OCI-LY7 (cell line): ENCODE results near the gene DPM3. TPM values are rescaled to one million over a fixed set of nuclear protein-coding genes. Genes with fewer than 3 reads are reported as not detected.

ENCODE experiments used
- BruUV-seq: library from RNA; stranded (reverse); fragments of 400-500 nt; replicated peaks from 2 replicates; lab custom pipeline; 2021; lab: Mats Ljungman, UMichigan
- CTCF ChIA-PET: fragments of 300-600 bp; sonication (Branson Sonifier 250); formaldehyde crosslinking; loops from one replicate; lab custom pipeline; 2022; ENCODE audit warnings: antibody characterized with exemption; ENCODE audit not compliant: unreplicated experiment; lab: Charles Lee
- POLR2A ChIA-PET: fragments of 300-600 bp; sonication (Branson Sonifier 250); formaldehyde crosslinking; loops from one replicate; lab custom pipeline; 2022; ENCODE audit warnings: antibody characterized with exemption; lab: Charles Lee
- DNase-seq: peaks from one replicate; pipeline ENCODE4 v3.0.0-alpha.2; 2015; ENCODE audit warnings: low spot score
- H2AFZ ChIP-seq: fragments of 200-600 bp; sonication (generic), shearing (Covaris generic); 2 replicates; pipeline ENCODE4 v1.6.1; 2014; ENCODE audit warnings: mild to moderate bottlenecking, antibody characterized with exemption, low read length, moderate library complexity
- H3K27ac ChIP-seq: fragments of 200-600 bp; sonication (generic); 2 replicates; pipeline ENCODE4 v1.5.1; 2014; ENCODE audit warnings: mixed run types, low read depth, mild to moderate bottlenecking, moderate library complexity, low read length, inconsistent platforms; ENCODE audit not compliant: poor library complexity, severe bottlenecking
- H3K36me3 ChIP-seq: fragments of 200-600 bp; sonication (generic); 2 replicates; pipeline ENCODE4 v1.6.1; 2014; ENCODE audit warnings: mild to moderate bottlenecking, antibody characterized with exemption, low read length, moderate library complexity, mixed read lengths; ENCODE audit not compliant: insufficient read depth
- H3K4me1 ChIP-seq: fragments of 200-600 bp; sonication (generic); 2 replicates; pipeline ENCODE4 v1.5.1; 2014; ENCODE audit warnings: mild to moderate bottlenecking, low read length; ENCODE audit not compliant: insufficient read depth, poor library complexity, severe bottlenecking
- H3K4me2 ChIP-seq: fragments of 200-600 bp; sonication (generic); 2 replicates; pipeline ENCODE4 v1.6.1; 2014; ENCODE audit warnings: mild to moderate bottlenecking, low read length
- H3K4me3 ChIP-seq: fragments of 200-600 bp; sonication (generic); 2 replicates; pipeline ENCODE4 v1.5.1; 2014; ENCODE audit warnings: mild to moderate bottlenecking, low read depth, low read length; ENCODE audit not compliant: poor library complexity, severe bottlenecking
- H3K79me2 ChIP-seq: fragments of 200-600 bp; sonication (generic); 2 replicates; pipeline ENCODE4 v1.6.1; 2016; ENCODE audit warnings: low read depth, mild to moderate bottlenecking, low read length, moderate library complexity, mixed read lengths; ENCODE audit not compliant: insufficient read depth
- H3K9me2 ChIP-seq: fragments of 200-600 bp; sonication (generic); 2 replicates; pipeline ENCODE4 v1.6.1; 2016; ENCODE audit warnings: mild to moderate bottlenecking, low read length, mixed read lengths; ENCODE audit not compliant: insufficient read depth
- H3K9me3 ChIP-seq: fragments of 200-600 bp; sonication (generic); 2 replicates; pipeline ENCODE4 v1.6.1; 2014; ENCODE audit warnings: mild to moderate bottlenecking, mixed run types, low read length, mixed read lengths
- H4K20me1 ChIP-seq: fragments of 200-600 bp; sonication (generic); 2 replicates; pipeline ENCODE4 v1.6.1; 2014; ENCODE audit warnings: mild to moderate bottlenecking, antibody characterized with exemption, low read length, moderate library complexity, mixed read lengths; ENCODE audit not compliant: insufficient read depth
- CTCF ChIP-seq: fragments of 200-600 bp; sonication (generic); conservative IDR thresholded peaks from 2 replicates; pipeline ENCODE4 v1.5.1; 2014; ENCODE audit warnings: mild to moderate bottlenecking, antibody characterized with exemption, low read length, moderate library complexity, mixed read lengths
- EZH2phosphoT487 ChIP-seq: fragments of 200-600 bp; sonication (generic); IDR thresholded peaks from 2 replicates; pipeline ENCODE4 v1.6.1; 2018; ENCODE audit warnings: low read depth, borderline replicate concordance, mild to moderate bottlenecking, mixed run types, antibody characterized with exemption, low read length, moderate library complexity, mixed read lengths
- intact Hi-C: fragments of 100-400 bp; cut with micrococcal nuclease; formaldehyde crosslinking; loops from one replicate; pipeline ENCODE4 v1.10.0; 2022; ENCODE audit not compliant: unreplicated experiment
- total RNA-seq, 2 experiments: library from RNA; depleted of rRNA in 1 of 2; stranded (reverse); fragments of >200 nt in 1 of 2; shearing (Covaris generic) in 1 of 2; gene quantifications; 2 replicates each; pipeline ENCODE4 v1.2.3, GENCODE V29; 2014 to 2022

Gene DPM3
- total RNA-seq, 2 experiments from 2014 or later = 32.5 to 65.9 TPM

- H3K27ac ChIP-seq = no peak overlapping the region
Measured at GRCh38 chr1:155134322-155134721, 6.0 kb downstream of the DPM3 start.

GRCh38 chr1:155133799-155134281 is 6.5 kb downstream of the DPM3 start:
- H3K79me2 ChIP-seq = no peaks in the 10 kb centered on the region; the same call in 1 of the 2 replicates
- no peaks in the 10 kb centered on the region for H3K9me2 ChIP-seq
- BruUV-seq = no TSS peak
- H3K36me3 ChIP-seq = peaks cover 12% of the 10 kb centered on the region; the same call in 1 of the 2 replicates
- TF ChIP-seq CTCF (no peak), EZH2phosphoT487 (no peak)
- no peaks in the 10 kb centered on the region for H4K20me1 ChIP-seq
- H2AFZ ChIP-seq = no peak overlapping the region
- H3K4me3 ChIP-seq = no peak overlapping the region
- H3K4me1 ChIP-seq = peaks cover 23% of the 10 kb centered on the region
- no peak for DNase-seq
- H3K27ac ChIP-seq = no peak overlapping the region
- CTCF ChIA-PET = no interaction called here
- H3K4me2 ChIP-seq = no peak overlapping the region
- intact Hi-C loops = no loop called here
- no peaks in the 10 kb centered on the region for H3K9me3 ChIP-seq
- POLR2A ChIA-PET = interaction anchor here (0.6 to 1.4 kb wide), 2 partner anchors 17 to 25 kb away, joined by 3 read pairs; no protein-coding TSS in a partner anchor

More at GRCh38 chr1:155134322-155134721, 6.0 kb downstream of the DPM3 start:
- CTCF ChIA-PET = no interaction called here
- H3K4me2 ChIP-seq = peak overlapping the region; percentile 91
- peaks cover 25% of the 10 kb centered on the region for H3K4me1 ChIP-seq
- peak overlapping the region; percentile 81 for H3K4me3 ChIP-seq
- H3K36me3 ChIP-seq = peaks cover 13% of the 10 kb centered on the region; the same call in 1 of the 2 replicates
- H3K79me2 ChIP-seq = no peaks in the 10 kb centered on the region; the same call in 1 of the 2 replicates
- intact Hi-C loops = no loop called here
- H3K9me3 ChIP-seq = no peaks in the 10 kb centered on the region
- H3K9me2 ChIP-seq = no peaks in the 10 kb centered on the region
- no peaks in the 10 kb centered on the region for H4K20me1 ChIP-seq
- DNase-seq = no peak
- POLR2A ChIA-PET = interaction anchor here (0.6 to 1.4 kb wide), 3 partner anchors 17 to 90 kb away, joined by 3 read pairs; no protein-coding TSS in a partner anchor
- H2AFZ ChIP-seq = no peak overlapping the region
- BruUV-seq = no TSS peak
- TF ChIP-seq CTCF = no peak
- TF ChIP-seq EZH2phosphoT487 = no peak

GRCh38 chr1:155131856-155132255 is 8.5 kb downstream of the DPM3 start:
- H2AFZ ChIP-seq = no peak overlapping the region
- no peak overlapping the region for H3K4me2 ChIP-seq
- ChIA-PET POLR2A (no interaction called here), CTCF (no interaction called here)
- TF ChIP-seq EZH2phosphoT487 = no peak
- TF ChIP-seq CTCF = no peak
- no peaks in the 10 kb centered on the region for H3K9me3 ChIP-seq
- peaks cover 16% of the 10 kb centered on the region for H3K4me1 ChIP-seq
- H3K27ac ChIP-seq = no peak overlapping the region
- H3K36me3 ChIP-seq = no peaks in the 10 kb centered on the region
- no peak for DNase-seq
- no peaks in the 10 kb centered on the region for H4K20me1 ChIP-seq
- no peaks in the 10 kb centered on the region for H3K9me2 ChIP-seq
- H3K79me2 ChIP-seq = no peaks in the 10 kb centered on the region; the same call in 1 of the 2 replicates
- H3K4me3 ChIP-seq = no peak overlapping the region
- intact Hi-C loops = no loop called here
- BruUV-seq = no TSS peak
